Measurements from ENCODE around the gene TPX2. TPM values are rescaled to one million over a fixed set of nuclear protein-coding genes. Genes with fewer than 3 reads are reported as not detected.

TPX2 gene
- total and polyA plus RNA-seq, 2 of the 8 experiments (the other 6 are each of a cell fraction or from before 2014, with no cell fraction given) = 43.6 to 125 TPM

- TF ChIP-seq, protein P1, sequence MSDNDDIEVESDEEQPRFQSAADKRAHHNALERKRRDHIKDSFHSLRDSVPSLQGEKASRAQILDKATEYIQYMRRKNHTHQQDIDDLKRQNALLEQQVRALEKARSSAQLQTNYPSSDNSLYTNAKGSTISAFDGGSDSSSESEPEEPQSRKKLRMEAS (IDR thresholded peaks at IDR 0.05) = peak; percentile 61
- no peak for TF ChIP-seq BCL11A (IDR thresholded peaks at IDR 0.05; ENCODE audit: low read depth in 2 of 2, low read length in 2 of 2)
- TF ChIP-seq HDAC2 (IDR thresholded peaks at IDR 0.05; ENCODE audit: borderline replicate concordance in 1 of 2, low read depth in 2 of 2, low read length in 2 of 2) = peak in 1 of 2 experiments; percentile 79; a peak in 1 of 4 replicates
- no peak for TF ChIP-seq GTF2F1 (IDR thresholded peaks at IDR 0.05; ENCODE audit: borderline replicate concordance, low read depth, low read length)
- TF ChIP-seq KDM1A (IDR thresholded peaks at IDR 0.05; ENCODE audit: borderline replicate concordance, low read length) = no peak
- no peak for TF ChIP-seq CBX8 (IDR thresholded peaks at IDR 0.05; ENCODE audit: borderline replicate concordance, low read depth, low read length)
Observed at GRCh38 chr20:31722257-31723068, 16.6 kb upstream of the TPX2 start, which contains the start of gene BCL2L1 (continued).
